ENCODE measurements around the gene VSIG2. TPM values are rescaled to one million over a fixed set of nuclear protein-coding genes. Genes with fewer than 3 reads are reported as not detected.
A peak's percentile ranks its signal among the peaks of the same experiment; 100 is the strongest.

Gene VSIG2
- total RNA-seq, 4 donors from 2014 or later, result 0.60 to 3.3 (median 1.7) TPM

GRCh38 chr11:124759266-124760204 is 7.5 kb upstream of the VSIG2 start:
- WGBS, result 23% methylated on average over 20 of the region's 52 CpGs
- Histone ChIP-seq H3K36me3 (no peaks in the 10 kb centered on the region), H3K4me1 (peaks cover 41% of the 10 kb centered on the region), H3K4me3 (peak overlapping the region; percentile 51), H3K9me3 (no peaks in the 10 kb centered on the region), H3K27ac (peak overlapping the region; percentile 70), H3K27me3 (peaks cover 73% of the 10 kb centered on the region)
- TF ChIP-seq CTCF (IDR thresholded peaks at IDR 0.05) (no peak), EP300 (IDR thresholded peaks at IDR 0.05) (no peak), POLR2AphosphoS5 (IDR thresholded peaks at IDR 0.05) (peak in 1 of 3 donors; percentile 14), POLR2A (IDR thresholded peaks at IDR 0.05) (no peak)
- DNase-seq (ENCODE audit: low spot score in 2 of 2), result peak in 1 of 2 donors; percentile 79

GRCh38 chr11:124758355-124759265 is 6.6 kb upstream of the VSIG2 start:
- peak; percentile 85 to 87 for DNase-seq (ENCODE audit: low spot score in 2 of 2)
- Histone ChIP-seq H3K4me1 (peaks cover 41% of the 10 kb centered on the region), H3K9me3 (no peaks in the 10 kb centered on the region), H3K36me3 (no peaks in the 10 kb centered on the region), H3K4me3 (peak overlapping the region; percentile 51), H3K27ac (peak overlapping the region; percentile 57), H3K27me3 (peaks cover 73% of the 10 kb centered on the region)
- TF ChIP-seq POLR2AphosphoS5 (IDR thresholded peaks at IDR 0.05), result no peak
- no peak for TF ChIP-seq POLR2A (IDR thresholded peaks at IDR 0.05)
- peak; percentile 35 to 81 for TF ChIP-seq CTCF (IDR thresholded peaks at IDR 0.05)
- WGBS, result 6% methylated on average over 28 of the region's 53 CpGs

GRCh38 chr11:124757320-124757719 is 5.3 kb upstream of the VSIG2 start:
- no peak for TF ChIP-seq POLR2A (IDR thresholded peaks at IDR 0.05)
- TF ChIP-seq POLR2AphosphoS5 (IDR thresholded peaks at IDR 0.05), result no peak
- TF ChIP-seq CTCF (IDR thresholded peaks at IDR 0.05), result no peak
- no peak for TF ChIP-seq EP300 (IDR thresholded peaks at IDR 0.05)
- H3K27me3 ChIP-seq, result peaks cover 71% of the 10 kb centered on the region
- H3K36me3 ChIP-seq, result no peaks in the 10 kb centered on the region
- no peak overlapping the region for H3K4me3 ChIP-seq
- H3K27ac ChIP-seq, result no peak overlapping the region
- no peak for DNase-seq (ENCODE audit: low spot score in 2 of 2)
- no peaks in the 10 kb centered on the region for H3K9me3 ChIP-seq
- 54% methylated on average over 3 of the region's 3 CpGs for WGBS
- peaks cover 41% of the 10 kb centered on the region for H3K4me1 ChIP-seq

GRCh38 chr11:124756753-124757227 is 4.7 kb upstream of the VSIG2 start:
- no peaks in the 10 kb centered on the region for H3K36me3 ChIP-seq
- peaks cover 41% of the 10 kb centered on the region for H3K4me1 ChIP-seq
- TF ChIP-seq POLR2A (IDR thresholded peaks at IDR 0.05), result no peak
- 27% methylated on average over 6 of the region's 6 CpGs for WGBS
- no peak overlapping the region for H3K4me3 ChIP-seq
- DNase-seq (ENCODE audit: low spot score in 2 of 2), result no peak
- H3K27me3 ChIP-seq, result peaks cover 71% of the 10 kb centered on the region
- no peak overlapping the region for H3K27ac ChIP-seq
- H3K9me3 ChIP-seq, result no peaks in the 10 kb centered on the region

- no peak overlapping the region for H3K27ac ChIP-seq
- no peaks in the 10 kb centered on the region for H3K36me3 ChIP-seq
- no peaks in the 10 kb centered on the region for H3K9me3 ChIP-seq
- 28% methylated on average over 8 of the region's 9 CpGs for WGBS
- H3K4me1 ChIP-seq, result peaks cover 39% of the 10 kb centered on the region
- no peak for TF ChIP-seq CTCF (IDR thresholded peaks at IDR 0.05)
- TF ChIP-seq POLR2A (IDR thresholded peaks at IDR 0.05), result no peak
- TF ChIP-seq EP300 (IDR thresholded peaks at IDR 0.05), result no peak
- no peak for TF ChIP-seq POLR2AphosphoS5 (IDR thresholded peaks at IDR 0.05)
- peaks cover 71% of the 10 kb centered on the region for H3K27me3 ChIP-seq
- no peak for DNase-seq (ENCODE audit: low spot score in 2 of 2)
- no peak overlapping the region for H3K4me3 ChIP-seq
Measured at GRCh38 chr11:124756033-124756752, 4.1 kb upstream of the VSIG2 start.

Measured in suprapubic skin (tissue), 4 donors.